Cardiac muscle cell (in vitro differentiated cells and primary cell): ENCODE data around the gene CYP51A1. TPM values are rescaled to one million over a fixed set of nuclear protein-coding genes. Genes with fewer than 3 reads are reported as not detected.
"Not testable (repeated sequence)": the region's sequence is repeated elsewhere in the genome, so short reads cannot be mapped to it uniquely, and the experiment has no call there.

Source experiments
- DNase-seq, 2 donors: peaks; one replicate each; pipeline versions ENCODE4 v3.0.0 to v3.0.0-alpha.2; 2010 to 2017; ENCODE audit warnings: low read depth in 1 of 2, low spot score in 1 of 2
- H3K27ac ChIP-seq: fragments of 200-600 bp; sonication (generic); 2 replicates; pipeline ENCODE4 v1.5.1; 2016
- H3K27me3 ChIP-seq: fragments of 200-600 bp; sonication (generic); 2 replicates; pipeline ENCODE4 v1.6.0; 2016; ENCODE audit warnings: control low read depth
- H3K36me3 ChIP-seq: fragments of 200-600 bp; sonication (generic); 2 replicates; pipeline ENCODE4 v1.5.1; 2016; ENCODE audit warnings: control low read depth
- H3K4me1 ChIP-seq: fragments of 200-600 bp; sonication (generic); 2 replicates; pipeline ENCODE4 v1.8.1; 2017; ENCODE audit warnings: low read depth, mild to moderate bottlenecking, mixed run types
- H3K4me3 ChIP-seq: fragments of 200-600 bp; sonication (generic); 2 replicates; pipeline ENCODE4 v1.5.1; 2016; ENCODE audit warnings: mild to moderate bottlenecking
- H3K9me3 ChIP-seq: fragments of 200-600 bp; sonication (generic); 2 replicates; pipeline ENCODE4 v1.5.1; 2017; ENCODE audit warnings: low read depth, mild to moderate bottlenecking, control low read depth
- polyA plus RNA-seq: library from polyadenylated mRNA; unstranded; fragments of >200 nt; fragmentation: Nextera tagmentation; extraction: Ambion mirVana; gene quantifications from 2 replicates; pipeline ENCODE4 v1.2.1, GENCODE V29; 2016
- total RNA-seq: library from RNA; depleted of rRNA; stranded (reverse); fragments of >200 nt; gene quantifications from 2 replicates; pipeline ENCODE4 v1.2.3, GENCODE V29; 2016
- TF ChIP-seq, protein P1 (sequence below): IDR thresholded peaks from 2 replicates; pipeline ENCODE4 v1.5.1; 2012; ENCODE audit warnings: low read depth, mild to moderate bottlenecking, low read length

Gene CYP51A1
- total and polyA plus RNA-seq, 2 experiments from 2014 or later = 41.0 to 116 TPM

GRCh38 chr7:92092210-92092609 lies 42.1 kb downstream of the CYP51A1 start:
- H3K27me3 ChIP-seq = no peaks in the 10 kb centered on the region
- TF ChIP-seq, protein P1, sequence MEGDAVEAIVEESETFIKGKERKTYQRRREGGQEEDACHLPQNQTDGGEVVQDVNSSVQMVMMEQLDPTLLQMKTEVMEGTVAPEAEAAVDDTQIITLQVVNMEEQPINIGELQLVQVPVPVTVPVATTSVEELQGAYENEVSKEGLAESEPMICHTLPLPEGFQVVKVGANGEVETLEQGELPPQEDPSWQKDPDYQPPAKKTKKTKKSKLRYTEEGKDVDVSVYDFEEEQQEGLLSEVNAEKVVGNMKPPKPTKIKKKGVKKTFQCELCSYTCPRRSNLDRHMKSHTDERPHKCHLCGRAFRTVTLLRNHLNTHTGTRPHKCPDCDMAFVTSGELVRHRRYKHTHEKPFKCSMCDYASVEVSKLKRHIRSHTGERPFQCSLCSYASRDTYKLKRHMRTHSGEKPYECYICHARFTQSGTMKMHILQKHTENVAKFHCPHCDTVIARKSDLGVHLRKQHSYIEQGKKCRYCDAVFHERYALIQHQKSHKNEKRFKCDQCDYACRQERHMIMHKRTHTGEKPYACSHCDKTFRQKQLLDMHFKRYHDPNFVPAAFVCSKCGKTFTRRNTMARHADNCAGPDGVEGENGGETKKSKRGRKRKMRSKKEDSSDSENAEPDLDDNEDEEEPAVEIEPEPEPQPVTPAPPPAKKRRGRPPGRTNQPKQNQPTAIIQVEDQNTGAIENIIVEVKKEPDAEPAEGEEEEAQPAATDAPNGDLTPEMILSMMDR = no peak
- peaks cover 72% of the 10 kb centered on the region for H3K36me3 ChIP-seq

DNA sequence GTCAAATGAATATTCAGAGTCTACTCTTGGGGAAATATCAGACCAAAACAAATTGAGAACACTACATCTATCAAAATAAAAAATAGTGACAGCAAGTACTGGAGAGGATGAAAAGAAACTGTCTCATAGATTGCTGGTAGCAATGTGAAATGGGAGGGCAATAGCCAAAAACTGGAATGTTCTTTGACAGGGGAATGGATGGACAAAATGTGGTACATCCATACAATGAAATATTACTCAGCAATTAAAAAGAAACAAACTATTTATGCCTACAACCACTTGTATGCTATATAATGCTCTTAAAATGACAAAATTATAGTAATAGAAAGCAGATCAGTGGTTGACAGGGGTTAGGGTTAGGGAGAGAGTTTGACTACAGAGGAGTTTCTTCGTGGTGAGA lies 46.0 kb downstream of the CYP51A1 start:
- Histone ChIP-seq H3K27me3 (no peaks in the 10 kb centered on the region), H3K36me3 (peaks cover 83% of the 10 kb centered on the region), H3K4me3 (no peak overlapping the region), H3K27ac (no peak overlapping the region), H3K4me1 (no peaks in the 10 kb centered on the region), H3K9me3 (no peaks in the 10 kb centered on the region)
- TF ChIP-seq, protein P1 = no peak
- DNase-seq = no peak

More at GRCh38 chr7:92092210-92092609, 42.1 kb downstream of the CYP51A1 start:
- H3K9me3 ChIP-seq = no peaks in the 10 kb centered on the region
- DNase-seq = no peak
- H3K4me1 ChIP-seq = no peaks in the 10 kb centered on the region
- H3K27ac ChIP-seq = no peak overlapping the region
- H3K4me3 ChIP-seq = no peak overlapping the region

- H3K4me1 ChIP-seq, H3K27ac ChIP-seq, H3K4me3 ChIP-seq, H3K9me3 ChIP-seq, DNase-seq, H3K27me3 ChIP-seq: not testable (repeated sequence)
- peaks cover 70% of the 10 kb centered on the region for H3K36me3 ChIP-seq
Measured at GRCh38 chr7:92083922-92084321, 50.4 kb downstream of the CYP51A1 start.

- TF ChIP-seq, protein P1 = no peak
- Histone ChIP-seq H3K27me3 (no peaks in the 10 kb centered on the region), H3K4me1 (peaks cover 3% of the 10 kb centered on the region), H3K27ac (no peak overlapping the region), H3K4me3 (no peak overlapping the region), H3K9me3 (no peaks in the 10 kb centered on the region), H3K36me3 (peaks cover 23% of the 10 kb centered on the region)
- no peak for DNase-seq
Measured at GRCh38 chr7:92076509-92076908, 57.8 kb downstream of the CYP51A1 start.

- TF ChIP-seq, protein P1 = no peak
- Histone ChIP-seq H3K9me3 (no peaks in the 10 kb centered on the region), H3K27ac (no peak overlapping the region), H3K27me3 (no peaks in the 10 kb centered on the region), H3K36me3 (peaks cover 23% of the 10 kb centered on the region), H3K4me3 (no peak overlapping the region), H3K4me1 (peaks cover 3% of the 10 kb centered on the region)
- DNase-seq = no peak
Measured at GRCh38 chr7:92075455-92076158, 58.7 kb downstream of the CYP51A1 start.

DNA sequence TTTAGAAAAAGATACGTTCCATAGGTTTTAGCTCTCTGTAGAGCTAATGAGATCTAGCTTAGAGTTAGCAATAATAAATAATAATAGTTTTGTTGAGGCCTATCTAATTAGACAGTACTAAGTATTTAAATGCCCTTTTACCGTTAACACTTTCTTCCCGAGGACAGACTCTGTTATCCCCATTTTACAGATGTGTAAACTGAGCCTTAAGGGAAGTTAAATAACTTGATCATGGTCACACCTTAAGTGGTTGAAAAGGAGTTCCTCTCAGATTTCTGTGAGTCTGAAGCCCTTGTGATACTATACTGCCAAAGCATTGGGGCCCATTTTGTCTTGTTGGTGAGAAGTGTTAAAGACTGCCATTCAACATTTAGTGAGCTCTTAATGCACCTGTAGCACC lies 61.6 kb downstream of the CYP51A1 start:
- Histone ChIP-seq H3K27ac (no peak overlapping the region), H3K9me3 (no peaks in the 10 kb centered on the region), H3K4me3 (no peak overlapping the region), H3K27me3 (no peaks in the 10 kb centered on the region), H3K4me1 (peaks cover 3% of the 10 kb centered on the region), H3K36me3 (peaks cover 29% of the 10 kb centered on the region)
- no peak for DNase-seq
- TF ChIP-seq, protein P1 = no peak
